ENCODE data around the gene MMP21. TPM values are rescaled to one million over a fixed set of nuclear protein-coding genes. Genes with fewer than 3 reads are reported as not detected.

The MMP21 gene
- total RNA-seq, 1 donor from 2014 or later: 0.35 TPM

DNA sequence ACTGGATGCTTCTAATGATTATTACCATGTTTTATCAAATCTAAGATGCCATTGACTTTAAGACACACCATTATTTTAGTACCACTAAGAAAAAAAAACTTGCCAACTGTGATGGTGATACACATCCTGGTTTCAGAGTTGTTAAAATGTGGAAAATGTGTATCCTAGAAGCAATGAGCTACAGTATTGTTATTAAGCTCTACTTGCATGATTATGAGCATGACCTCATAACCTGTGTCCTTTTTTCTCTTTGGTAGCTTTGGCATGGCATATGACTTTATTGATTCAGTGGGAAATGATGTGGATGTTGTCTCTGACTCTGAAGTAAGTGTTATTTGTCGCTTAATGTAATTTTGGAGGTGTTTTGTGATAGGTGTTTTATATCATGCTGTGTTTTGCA is 52.8 kb downstream of the MMP21 start:
- H3K4me1 Mint-ChIP-seq: peaks cover 29% of the 10 kb centered on the region
- TF ChIP-seq, protein P1, sequence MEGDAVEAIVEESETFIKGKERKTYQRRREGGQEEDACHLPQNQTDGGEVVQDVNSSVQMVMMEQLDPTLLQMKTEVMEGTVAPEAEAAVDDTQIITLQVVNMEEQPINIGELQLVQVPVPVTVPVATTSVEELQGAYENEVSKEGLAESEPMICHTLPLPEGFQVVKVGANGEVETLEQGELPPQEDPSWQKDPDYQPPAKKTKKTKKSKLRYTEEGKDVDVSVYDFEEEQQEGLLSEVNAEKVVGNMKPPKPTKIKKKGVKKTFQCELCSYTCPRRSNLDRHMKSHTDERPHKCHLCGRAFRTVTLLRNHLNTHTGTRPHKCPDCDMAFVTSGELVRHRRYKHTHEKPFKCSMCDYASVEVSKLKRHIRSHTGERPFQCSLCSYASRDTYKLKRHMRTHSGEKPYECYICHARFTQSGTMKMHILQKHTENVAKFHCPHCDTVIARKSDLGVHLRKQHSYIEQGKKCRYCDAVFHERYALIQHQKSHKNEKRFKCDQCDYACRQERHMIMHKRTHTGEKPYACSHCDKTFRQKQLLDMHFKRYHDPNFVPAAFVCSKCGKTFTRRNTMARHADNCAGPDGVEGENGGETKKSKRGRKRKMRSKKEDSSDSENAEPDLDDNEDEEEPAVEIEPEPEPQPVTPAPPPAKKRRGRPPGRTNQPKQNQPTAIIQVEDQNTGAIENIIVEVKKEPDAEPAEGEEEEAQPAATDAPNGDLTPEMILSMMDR (IDR thresholded peaks at IDR 0.05): no peak
- ATAC-seq (ENCODE audit: low read depth) (no peak), DNase-seq (no peak)
- H3K9me3 Mint-ChIP-seq: no peaks in the 10 kb centered on the region
- CTCF ChIA-PET: no interaction called here
- H3K4me3 Mint-ChIP-seq: no peak overlapping the region
- no peak overlapping the region for H3K27ac Mint-ChIP-seq
- no peaks in the 10 kb centered on the region for H3K27me3 Mint-ChIP-seq
- intact Hi-C loops (cut with micrococcal nuclease): loop anchor here (10.0 kb wide), 1 partner anchor 1258 kb away; the partner anchor contains the start of gene LHPP
- POLR2A ChIA-PET: no interaction called here
- H3K36me3 Mint-ChIP-seq (ENCODE audit: low read depth): peaks cover 63% of the 10 kb centered on the region

DNA sequence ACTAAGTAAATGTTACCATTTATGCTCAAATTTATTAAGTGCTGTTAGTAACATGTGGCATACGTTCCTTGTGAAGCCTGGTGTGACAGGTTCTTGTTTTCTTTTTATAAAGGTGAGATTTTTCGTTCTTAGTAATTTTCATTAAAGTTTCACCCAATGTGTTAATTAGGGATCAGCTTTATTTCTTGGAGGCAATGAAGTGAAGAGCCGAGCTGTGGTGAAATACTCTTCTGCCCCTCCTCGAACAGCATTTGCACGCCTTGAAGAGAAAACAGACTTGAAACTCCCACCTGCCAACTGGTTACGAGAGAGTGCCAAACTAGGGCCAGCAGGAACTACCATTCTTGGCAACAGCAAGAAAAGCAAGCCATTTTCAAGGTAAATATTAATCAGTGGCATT is 54.6 kb downstream of the MMP21 start:
- DNase-seq (no peak), ATAC-seq (ENCODE audit: low read depth) (no peak)
- Mint-ChIP-seq H3K9me3 (no peaks in the 10 kb centered on the region), H3K36me3 (ENCODE audit: low read depth) (peaks cover 47% of the 10 kb centered on the region), H3K27ac (no peak overlapping the region), H3K4me3 (peak overlapping the region; percentile 60), H3K27me3 (no peaks in the 10 kb centered on the region), H3K4me1 (peaks cover 29% of the 10 kb centered on the region)
- intact Hi-C loops (cut with micrococcal nuclease): loop anchor here (10.0 kb wide), 1 partner anchor 1256 kb away; the partner anchor contains the start of gene LHPP
- TF ChIP-seq, protein P1 (IDR thresholded peaks at IDR 0.05): no peak
- ChIA-PET POLR2A (no interaction called here), CTCF (no interaction called here)

DNA sequence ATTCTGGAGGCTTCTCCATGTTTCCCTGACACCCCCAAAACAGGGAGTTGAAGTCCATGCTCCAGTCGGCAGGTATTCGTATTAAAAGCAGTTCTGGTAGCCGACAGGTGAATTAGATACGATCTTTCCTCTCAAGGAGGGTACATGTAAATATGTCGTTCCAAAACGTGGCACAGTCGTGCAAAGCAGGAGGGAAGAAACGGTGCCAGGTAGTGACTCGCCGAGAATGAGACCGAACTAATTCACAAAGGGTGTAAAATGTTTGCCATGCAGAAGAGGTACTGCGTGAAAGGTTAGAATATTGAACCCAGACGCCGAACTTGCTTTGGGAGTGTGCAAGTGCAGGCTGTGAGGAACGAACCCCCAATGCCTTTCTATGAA is 55.6 kb downstream of the MMP21 start:
- ChIA-PET CTCF (no interaction called here), POLR2A (interaction anchor here (0.7 to 1.0 kb wide), 2 partner anchors 804 to 1258 kb away, joined by 4 to 7 read pairs; partner anchors contain the start of gene LHPP)
- DNase-seq: no peak
- H3K27ac Mint-ChIP-seq: peak overlapping the region; percentile 96
- intact Hi-C loops (cut with micrococcal nuclease): loop anchor here (10.0 kb wide), 1 partner anchor 1255 kb away; the partner anchor contains the start of gene LHPP
- H3K4me1 Mint-ChIP-seq: peaks cover 29% of the 10 kb centered on the region
- peaks cover 38% of the 10 kb centered on the region for H3K36me3 Mint-ChIP-seq (ENCODE audit: low read depth)
- TF ChIP-seq, protein P1 (IDR thresholded peaks at IDR 0.05): no peak
- peak overlapping the region; percentile 99 for H3K4me3 Mint-ChIP-seq
- no peak for ATAC-seq (ENCODE audit: low read depth)
- H3K9me3 Mint-ChIP-seq: no peaks in the 10 kb centered on the region
- no peaks in the 10 kb centered on the region for H3K27me3 Mint-ChIP-seq

DNA sequence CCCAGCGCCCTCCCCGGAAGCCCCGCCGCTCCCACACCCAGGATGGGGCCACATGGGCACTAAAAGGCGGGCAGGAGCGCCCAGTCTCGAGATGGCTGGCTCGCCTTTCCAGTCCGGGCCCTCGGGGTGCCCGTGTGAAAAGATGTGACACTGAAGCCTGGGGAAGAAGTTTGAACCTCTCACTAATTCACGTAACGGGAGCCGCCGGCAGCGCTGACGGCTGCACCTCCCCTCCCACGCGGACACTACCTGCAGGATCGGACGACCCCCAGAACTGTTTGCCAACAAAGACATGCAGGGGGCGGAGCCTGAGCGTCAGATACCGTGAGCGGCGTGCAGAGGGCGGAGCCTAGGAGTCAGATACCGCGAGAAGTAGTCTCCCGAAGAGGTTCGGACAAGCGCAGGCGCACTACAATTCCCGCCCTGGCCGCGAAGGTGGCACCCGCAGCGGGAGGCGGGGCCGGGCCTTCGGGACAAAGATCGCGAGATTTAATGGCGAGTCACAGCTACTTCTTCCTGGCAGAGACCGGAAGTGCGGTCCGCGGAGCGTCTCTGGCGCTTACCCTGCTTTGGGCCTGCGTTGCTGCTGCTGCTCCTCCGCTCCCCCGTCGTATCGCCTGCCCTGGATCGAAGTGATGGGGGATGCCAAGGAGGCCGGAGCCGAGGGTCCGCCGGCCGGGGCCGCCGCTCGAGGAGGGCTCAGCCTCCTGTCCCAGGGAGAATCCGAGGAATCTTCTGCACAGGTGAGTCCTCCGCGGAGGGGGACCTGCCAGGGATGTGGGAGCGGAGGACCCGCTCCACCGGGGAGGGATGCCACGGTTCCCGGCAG is 56.2 kb downstream of the MMP21 start, which contains the start of gene EDRF1:
Gene EDRF1, plus strand, starts transcription at position 537 of the 829 bp plus-strand sequence. Its CDS starts 99 bp downstream, at position 636.
- peak; percentile 96 for ATAC-seq (ENCODE audit: low read depth)
- intact Hi-C loops (cut with micrococcal nuclease): loop anchor here (1.0 to 10.0 kb wide), 9 partner anchors 104 to 1255 kb away; partner anchors contain the start of genes ABRAXAS2, BCCIP, FANK1 and LHPP
- Mint-ChIP-seq H3K27ac (peak within 1 kb of the TSS; percentile 96), H3K9me3 (peaks cover 2% of the 10 kb centered on the region), H3K4me1 (peaks cover 29% of the 10 kb centered on the region), H3K4me3 (peak within 1 kb of the TSS; percentile 99), H3K36me3 (ENCODE audit: low read depth) (peaks cover 32% of the 10 kb centered on the region), H3K27me3 (no peaks in the 10 kb centered on the region)
- TF ChIP-seq, protein P1 (IDR thresholded peaks at IDR 0.05): no peak
- ChIA-PET POLR2A (interaction anchor here (0.6 to 1.0 kb wide), 5 partner anchors 11 to 1258 kb away, joined by 3 to 16 read pairs (median 4); partner anchors contain the start of genes BCCIP, LHPP and UROS), CTCF (no interaction called here)
- DNase-seq: peak; percentile 97

Other genes with a start within 250 kb of the MMP21 start
- gene TEX36, start 92.7 kb downstream of the MMP21 start, total RNA-seq: not detected in 2 replicates
- 41.6 and 52.7 TPM in 2 replicates for gene EDRF1, start 56.1 kb downstream of the MMP21 start, total RNA-seq
- gene UROS, start 47.4 kb upstream of the MMP21 start, total RNA-seq: 34.1 and 34.9 TPM in 2 replicates
- 63.6 and 64.9 TPM in 2 replicates for gene BCCIP, start 47.7 kb upstream of the MMP21 start, total RNA-seq
- 15.5 and 16.4 TPM in 2 replicates for gene DHX32, start 105.5 kb upstream of the MMP21 start, total RNA-seq
- gene FANK1, start 120.7 kb upstream of the MMP21 start, total RNA-seq: 0.20 and 0.42 TPM in 2 replicates